Heart left ventricle (tissue), 13 donors: ENCODE results near the gene DOCK4.

Experiments used
- POLR2A ChIP-seq, 2 donors: fragments of 450-650 bp; IDR thresholded peaks; one replicate each; pipeline ENCODE4 v1.6.1; 2017; ENCODE audit warnings: antibody characterized with exemption in 2 of 2, mild to moderate bottlenecking in 2 of 2, moderate library complexity in 2 of 2
- TF ChIP-seq, protein P1 (sequence below), 12 donors: fragments of 200-600 bp; sonication (generic) in 4 of 12; IDR thresholded peaks; one replicate each; pipeline versions ENCODE4 v1.5.0 to v1.8.0; 2018 to 2022; ENCODE audit warnings: antibody characterized with exemption in 12 of 12, mild to moderate bottlenecking in 5 of 12
- donor health status: ischemic (EF 13 %, LVEDD 7.1; RV severe dilation, severe dysfunction).
- donor health status: DM: no; HTN: yes; CAD: no.
- donor health status: DM: no; HTN: no; CAD: no.
- donor health status: ischemic (EF 25% LVEDD 6.9; RV normal size, moderate dysfunction).
- donor health status: ischemic (EF 25% LVEDD 5.7; RV mildly dilated, moderate dysfunction).
- donor health status: ischemic (EF 35%, LVEDD 5.7; RV mildly dilated, moderate dysfunction).
- donor health status: nonischemic (EF 11% LVEDD 7.7; RV severe dilation, severe dysfunction).
- donor health status: DM: yes; HTN: yes; CAD: no.
- donor health status: PGD.
- donor health status: ischemic (EF 29% LVEDD 5.4; RV normal size, mild dysfunction).
- donor health status: nonischemic (EF 23%, LVEDD 6.1; RV moderate dilation, normal function).

DNA sequence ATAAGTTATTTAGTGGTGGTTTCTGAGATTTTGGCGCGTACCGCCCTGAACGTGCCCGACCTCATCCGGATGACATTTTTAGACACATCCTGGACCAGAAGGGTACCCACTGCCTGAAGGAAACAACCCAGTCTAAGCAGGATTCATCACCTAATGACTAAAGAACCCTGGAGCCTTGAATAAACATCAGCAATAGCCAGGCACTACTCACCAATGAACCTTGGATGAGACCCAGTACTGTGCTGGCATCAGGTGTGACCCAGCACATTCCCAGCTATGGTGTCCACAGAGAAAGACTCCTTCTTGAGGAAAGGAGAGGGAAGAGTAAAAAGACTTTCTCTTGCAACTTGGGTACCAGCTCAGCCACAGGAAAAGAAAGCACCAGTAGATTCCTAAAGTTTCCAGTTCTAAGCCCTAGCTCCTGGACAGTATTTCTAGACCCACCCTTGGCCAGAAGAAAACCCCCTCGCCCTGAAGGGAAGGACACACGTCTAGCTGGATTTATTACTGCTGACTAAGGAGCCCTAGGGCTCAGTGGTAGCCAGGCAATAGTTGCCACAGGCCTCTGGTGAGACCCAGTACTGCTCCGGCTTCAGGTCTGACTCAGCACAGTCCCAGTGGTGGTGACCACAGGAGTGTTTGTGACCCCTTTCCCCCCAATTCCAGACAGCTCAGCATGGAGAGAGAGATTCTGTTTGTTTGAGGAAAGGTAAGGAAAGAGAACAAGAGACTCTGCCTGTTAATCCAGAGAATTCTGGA lies 32.8 kb upstream of the DOCK4 start:
- TF ChIP-seq POLR2A (IDR thresholded peaks at IDR 0.05): no peak
- TF ChIP-seq, protein P1, sequence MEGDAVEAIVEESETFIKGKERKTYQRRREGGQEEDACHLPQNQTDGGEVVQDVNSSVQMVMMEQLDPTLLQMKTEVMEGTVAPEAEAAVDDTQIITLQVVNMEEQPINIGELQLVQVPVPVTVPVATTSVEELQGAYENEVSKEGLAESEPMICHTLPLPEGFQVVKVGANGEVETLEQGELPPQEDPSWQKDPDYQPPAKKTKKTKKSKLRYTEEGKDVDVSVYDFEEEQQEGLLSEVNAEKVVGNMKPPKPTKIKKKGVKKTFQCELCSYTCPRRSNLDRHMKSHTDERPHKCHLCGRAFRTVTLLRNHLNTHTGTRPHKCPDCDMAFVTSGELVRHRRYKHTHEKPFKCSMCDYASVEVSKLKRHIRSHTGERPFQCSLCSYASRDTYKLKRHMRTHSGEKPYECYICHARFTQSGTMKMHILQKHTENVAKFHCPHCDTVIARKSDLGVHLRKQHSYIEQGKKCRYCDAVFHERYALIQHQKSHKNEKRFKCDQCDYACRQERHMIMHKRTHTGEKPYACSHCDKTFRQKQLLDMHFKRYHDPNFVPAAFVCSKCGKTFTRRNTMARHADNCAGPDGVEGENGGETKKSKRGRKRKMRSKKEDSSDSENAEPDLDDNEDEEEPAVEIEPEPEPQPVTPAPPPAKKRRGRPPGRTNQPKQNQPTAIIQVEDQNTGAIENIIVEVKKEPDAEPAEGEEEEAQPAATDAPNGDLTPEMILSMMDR (IDR thresholded peaks at IDR 0.05): no peak
